ENCODE data around the gene FABP1.

Gene FABP1

DNA sequence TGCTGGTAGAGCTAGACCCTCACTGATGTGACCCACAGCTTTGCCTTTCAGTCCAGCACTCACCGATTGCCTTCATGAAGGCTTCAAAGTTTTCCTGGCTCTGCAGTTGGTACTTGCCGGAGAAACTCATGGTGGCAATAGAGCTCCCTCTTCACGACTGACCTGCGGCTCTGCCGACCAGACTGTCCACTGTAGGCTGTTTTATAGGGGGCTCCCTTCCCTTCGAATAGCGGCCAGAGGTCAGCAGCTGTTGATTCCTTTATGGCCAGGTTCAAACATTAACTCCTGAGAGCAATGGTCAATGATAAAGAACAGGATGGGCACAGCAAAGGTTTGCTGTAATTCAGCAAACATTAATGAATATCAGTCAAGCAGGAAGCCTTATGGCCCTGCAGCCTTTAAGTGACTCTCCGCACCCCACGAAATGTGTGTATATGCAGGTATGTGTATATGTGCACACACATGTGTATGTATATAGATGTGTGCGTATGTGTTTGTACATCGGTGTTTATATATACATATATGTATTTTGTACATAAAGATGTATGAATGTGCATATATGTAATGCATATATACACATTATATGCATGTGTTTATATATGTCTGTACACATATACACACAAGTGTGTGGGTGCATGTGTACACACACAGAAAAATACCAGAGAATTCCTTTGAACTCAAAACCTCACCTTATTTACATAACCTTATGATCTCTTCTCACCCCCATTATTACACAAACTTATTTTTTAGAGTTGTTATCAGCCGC lies at the start of gene FABP1:
Gene FABP1 (minus strand): TSS at position 175 of the 766 bp plus-strand sequence. CDS start 45 bp downstream, at position 130.
- DNase-seq, result no peak

DNA sequence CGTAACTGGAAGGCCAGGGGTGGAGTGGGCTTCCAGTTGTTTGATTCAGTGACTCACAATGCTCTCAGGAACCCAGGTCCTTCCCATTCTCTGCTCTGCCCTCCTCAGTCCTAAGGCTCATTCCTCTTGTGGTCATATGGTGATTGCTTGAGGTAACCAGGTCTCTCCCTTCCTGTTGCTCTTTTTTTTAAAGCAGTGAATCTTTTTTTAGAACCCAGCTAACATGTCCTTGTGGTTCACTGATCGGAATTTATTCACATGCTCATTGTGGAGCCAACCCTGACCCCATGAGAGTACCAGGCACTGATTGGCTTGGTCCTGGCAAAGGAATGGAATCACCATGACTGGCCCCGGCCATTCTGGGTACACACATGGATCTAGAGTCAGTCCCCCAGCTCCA lies 49.7 kb upstream of the FABP1 start:
- DNase-seq, result no peak

DNA sequence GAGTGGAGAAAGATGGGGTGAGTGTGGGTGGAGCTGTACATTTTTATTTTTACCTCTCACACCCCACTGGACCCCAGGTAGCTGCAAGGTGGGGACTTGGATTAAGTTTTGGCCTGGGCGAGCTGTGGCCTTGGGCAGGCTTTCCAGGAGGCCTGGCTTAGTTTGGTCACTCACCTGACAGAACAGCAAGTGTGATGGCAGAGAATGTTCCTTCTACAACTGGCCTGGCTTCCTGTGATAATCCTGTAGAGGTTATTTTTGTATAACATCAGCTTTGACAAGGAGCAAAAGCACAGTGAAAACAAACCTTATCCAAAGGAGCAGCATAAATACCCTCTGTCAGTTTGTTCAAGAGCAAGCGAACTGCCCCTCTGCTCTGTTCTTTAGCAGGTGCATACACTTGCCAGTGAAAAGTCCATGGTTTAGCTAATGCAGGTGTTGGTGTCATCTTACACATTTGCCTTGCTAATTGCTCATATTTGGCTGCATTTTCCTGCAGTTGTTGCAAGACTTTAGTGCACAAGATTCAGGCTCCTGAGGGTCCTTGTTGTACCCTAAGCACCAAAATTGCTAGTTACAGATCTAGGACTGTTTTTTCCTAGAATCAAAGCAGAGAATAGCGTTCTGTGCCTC lies 48.6 kb upstream of the FABP1 start:
- no peak for DNase-seq

DNA sequence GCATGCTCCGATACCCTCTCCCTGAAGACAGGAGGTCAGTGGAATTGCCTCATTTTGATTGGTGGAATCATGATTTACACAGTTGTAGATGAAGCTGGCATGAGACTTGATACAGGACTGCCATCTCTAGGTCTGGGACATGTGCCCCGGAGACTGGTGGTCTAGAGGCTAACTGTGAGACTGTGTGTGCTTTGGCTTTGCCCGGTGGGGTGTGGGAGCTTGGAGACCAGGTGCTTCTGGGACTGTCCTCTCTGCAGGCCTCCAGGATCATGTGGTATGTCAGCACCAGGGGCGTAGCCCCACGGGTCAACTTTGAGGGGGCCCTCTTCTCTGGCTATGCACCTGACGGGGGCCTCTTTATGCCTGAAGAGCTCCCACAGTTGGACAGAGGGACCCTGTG lies 45.0 kb upstream of the FABP1 start:
- no peak for DNase-seq

- no peak for DNase-seq
These were observed 44.1 kb upstream of the FABP1 start for GRCh38 chr2:88171966-88172365.

- no peak for DNase-seq
These were observed 42.6 kb upstream of the FABP1 start for GRCh38 chr2:88170472-88170892.

- no peak for DNase-seq
These were observed 40.5 kb upstream of the FABP1 start for GRCh38 chr2:88168386-88168785.

GRCh38 chr2:88167740-88168139 lies 39.9 kb upstream of the FABP1 start:
- no peak for DNase-seq

DNA sequence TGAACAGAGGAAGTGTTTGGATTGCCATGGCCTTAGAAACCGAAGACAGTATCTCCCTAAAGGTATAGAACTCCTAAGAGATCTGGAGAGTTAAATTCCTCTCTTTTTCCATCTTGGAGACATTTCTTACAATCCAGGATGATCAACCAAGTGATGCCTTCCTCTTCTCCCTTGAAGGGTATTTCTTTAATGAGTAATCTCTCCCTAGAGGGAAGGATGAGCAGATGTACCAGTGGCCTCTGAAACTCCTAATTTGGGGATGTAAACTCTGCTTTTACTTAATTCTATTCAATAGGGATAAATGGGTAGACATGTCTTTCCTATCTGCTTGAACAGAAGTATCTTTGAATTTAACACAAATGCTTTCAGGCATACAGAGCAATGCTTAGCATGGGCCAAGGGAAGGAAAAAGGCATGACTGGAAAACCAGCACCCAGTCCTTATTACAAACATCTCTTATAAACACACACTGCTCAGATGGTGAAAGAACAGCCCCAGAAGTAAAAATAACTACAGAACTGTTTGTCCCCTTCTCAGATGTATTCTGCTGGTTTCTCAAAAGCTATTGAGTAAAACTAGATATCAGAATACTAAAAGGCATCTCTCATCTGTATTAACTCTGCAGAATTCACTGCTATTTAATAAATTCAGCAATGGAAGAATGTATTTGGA lies 37.6 kb upstream of the FABP1 start:
- DNase-seq, result no peak

DNA sequence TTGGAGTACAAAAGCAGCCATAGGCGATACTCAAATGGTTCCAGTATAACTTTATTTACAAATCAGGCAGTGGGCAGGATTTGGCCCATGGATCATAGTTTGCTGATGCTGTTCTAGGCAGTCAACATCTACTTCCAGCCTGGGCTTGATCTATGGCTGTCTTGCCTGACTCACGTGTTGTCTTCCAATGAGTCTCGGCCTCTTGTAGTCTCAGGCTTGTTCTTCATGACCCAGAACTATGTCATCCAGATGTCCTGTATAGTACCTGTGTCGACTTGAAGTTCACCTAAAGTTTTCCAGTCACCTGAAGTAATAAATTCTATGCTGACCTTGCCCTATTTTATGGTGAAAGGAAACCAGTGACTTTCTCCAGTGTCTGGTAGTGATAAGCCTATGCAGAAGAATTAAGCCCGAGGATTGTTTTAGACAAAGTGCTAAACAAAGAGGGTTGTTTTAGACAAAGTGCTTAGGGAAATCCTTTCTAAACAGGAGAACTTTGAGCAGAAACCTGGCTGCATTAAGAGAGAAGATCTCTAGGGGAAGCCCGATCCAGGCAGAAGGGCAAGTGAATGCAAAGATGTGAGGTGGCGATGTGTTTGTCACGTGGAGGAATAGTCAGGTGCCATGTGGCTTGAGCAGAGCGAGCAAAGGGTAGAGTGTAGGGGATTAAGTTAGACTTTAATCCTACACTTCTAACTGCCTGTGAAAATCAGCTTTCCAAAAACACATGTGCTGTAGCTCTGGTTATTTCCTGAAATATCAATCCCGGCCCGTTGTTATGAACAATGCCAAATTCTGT lies 33.8 kb upstream of the FABP1 start:
- no peak for DNase-seq

DNA sequence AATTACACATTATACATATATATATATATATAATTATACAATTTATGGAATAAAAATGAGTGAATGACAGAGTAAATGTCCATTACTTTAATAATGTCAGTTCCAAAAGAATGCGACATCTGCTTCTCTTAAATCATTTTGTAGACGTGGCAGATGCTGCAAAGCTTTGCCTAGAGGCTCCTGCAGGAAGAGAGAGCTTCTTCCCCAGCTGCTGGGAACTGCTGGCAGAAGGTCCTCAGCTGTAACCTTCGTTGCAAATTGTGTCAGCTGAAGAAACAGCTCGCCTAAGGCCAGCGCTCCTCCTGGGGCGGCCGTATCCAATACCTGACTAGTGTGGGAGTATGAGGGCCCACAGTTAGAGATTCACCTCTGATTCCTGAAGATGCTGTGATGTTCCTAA lies 32.7 kb upstream of the FABP1 start:
- DNase-seq, result no peak

DNA sequence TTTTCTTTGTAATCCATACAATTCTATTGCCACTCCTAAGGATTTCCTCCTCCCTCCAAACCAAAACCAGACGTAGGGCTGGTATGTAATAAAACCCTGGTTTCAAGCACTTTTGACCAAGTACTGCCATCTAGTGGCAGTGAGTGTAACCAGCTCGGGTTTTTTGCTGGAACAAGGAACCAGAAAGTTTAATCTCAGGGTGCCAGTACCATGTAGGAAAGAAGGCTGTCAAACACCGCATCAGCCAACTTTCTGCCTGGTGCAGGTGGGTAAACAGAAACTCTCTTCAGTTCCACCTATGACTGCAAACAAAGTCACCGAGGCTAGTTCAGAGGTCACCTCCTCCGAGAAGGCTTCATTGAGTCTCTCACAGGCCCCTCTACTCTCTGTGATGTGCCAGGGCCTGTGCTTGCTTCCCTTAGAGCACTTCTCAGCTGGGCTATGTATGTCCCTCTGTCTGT lies 32.1 kb upstream of the FABP1 start:
- no peak for DNase-seq

DNA sequence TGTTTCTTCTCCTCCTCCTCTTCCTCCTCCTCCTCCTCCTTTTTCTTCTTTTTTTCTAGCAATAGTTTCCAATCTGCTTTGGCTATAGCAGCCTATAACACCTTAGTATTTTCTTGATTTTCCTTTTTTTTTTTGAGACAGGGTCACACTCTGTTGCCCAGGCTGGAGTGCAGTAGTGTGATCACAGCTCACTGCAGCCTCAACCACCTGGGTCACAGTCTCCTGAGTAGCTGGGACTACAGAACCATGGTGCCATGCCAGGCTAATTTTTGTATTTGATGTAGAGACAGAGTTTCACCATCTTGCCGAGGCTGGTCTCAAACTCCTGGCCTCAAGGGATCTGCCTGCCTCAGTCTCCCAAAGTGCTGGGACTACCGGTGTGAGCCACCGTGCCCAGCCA lies 31.6 kb upstream of the FABP1 start:
- no peak for DNase-seq

DNA sequence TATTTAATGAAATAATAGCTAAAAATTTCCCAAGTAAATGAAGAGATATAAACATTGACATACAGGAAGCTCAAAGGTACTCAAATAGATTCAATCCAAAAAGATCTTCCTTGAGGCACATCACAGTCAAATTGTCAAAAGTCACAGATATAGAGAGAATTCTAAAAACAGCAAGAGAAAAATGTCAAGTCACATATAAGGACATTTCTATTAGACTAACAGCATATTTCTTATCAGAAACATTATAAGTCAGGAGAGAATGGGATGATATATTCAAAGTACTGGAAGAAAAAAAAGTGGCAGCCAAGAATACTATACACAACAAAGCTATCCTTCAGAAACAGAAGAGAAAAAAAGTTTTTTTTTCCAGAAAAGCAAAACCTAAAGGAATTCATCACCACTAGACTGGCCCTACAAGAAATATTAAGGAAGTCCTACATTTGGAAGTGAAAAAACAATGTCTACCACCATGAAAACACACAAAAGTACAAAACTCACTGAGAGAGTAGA lies 21.1 kb upstream of the FABP1 start:
- no peak for DNase-seq

DNA sequence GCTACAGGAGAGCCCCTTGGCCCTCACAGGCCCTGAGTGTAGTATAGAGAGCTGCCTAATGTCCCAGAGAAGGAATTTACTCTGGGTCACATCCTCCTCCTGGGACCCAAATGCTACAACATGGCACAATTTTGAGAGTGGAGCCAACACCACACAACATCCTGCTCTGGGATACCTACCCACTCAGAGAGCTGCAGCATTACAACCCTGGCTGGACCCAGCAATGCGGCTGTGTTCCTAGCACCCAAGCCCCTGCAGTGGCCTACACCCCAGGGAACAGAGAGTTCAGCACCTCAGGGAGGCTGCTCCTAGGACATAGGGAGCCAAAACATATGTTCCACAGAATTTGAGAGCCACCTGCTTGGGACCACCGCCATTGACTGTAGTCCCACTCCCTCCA lies 19.3 kb upstream of the FABP1 start:
- DNase-seq, result no peak

- no peak for DNase-seq
These were observed 18.7 kb upstream of the FABP1 start for GRCh38 chr2:88146590-88146989.

DNA sequence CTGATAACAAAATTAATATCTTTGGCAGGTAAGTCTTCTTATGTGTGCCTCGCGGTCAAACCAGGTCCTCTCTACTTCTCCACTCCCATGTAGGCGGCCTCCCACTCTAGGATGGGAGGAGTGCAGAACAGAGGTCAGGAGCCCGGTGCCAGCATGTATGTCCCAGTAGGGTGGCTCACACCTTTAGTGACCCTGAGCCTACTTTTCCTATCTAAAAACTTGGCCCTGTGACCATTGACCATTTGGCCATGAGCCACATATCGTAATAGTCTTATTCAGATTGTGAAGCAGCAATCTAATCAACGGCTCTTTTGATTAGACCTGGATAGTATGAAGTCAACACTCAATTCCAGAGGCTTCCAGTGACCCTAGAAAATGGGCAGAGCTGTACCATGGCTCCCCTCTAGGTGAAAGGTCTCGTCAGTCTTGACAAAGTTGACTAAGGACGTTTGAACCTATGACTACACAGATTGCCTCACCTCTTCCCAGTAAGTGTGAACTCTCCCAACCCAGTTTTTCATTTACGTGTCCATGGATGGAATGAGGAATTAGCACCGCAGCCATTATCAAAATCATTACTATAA lies 17.1 kb upstream of the FABP1 start:
- DNase-seq, result no peak

DNA sequence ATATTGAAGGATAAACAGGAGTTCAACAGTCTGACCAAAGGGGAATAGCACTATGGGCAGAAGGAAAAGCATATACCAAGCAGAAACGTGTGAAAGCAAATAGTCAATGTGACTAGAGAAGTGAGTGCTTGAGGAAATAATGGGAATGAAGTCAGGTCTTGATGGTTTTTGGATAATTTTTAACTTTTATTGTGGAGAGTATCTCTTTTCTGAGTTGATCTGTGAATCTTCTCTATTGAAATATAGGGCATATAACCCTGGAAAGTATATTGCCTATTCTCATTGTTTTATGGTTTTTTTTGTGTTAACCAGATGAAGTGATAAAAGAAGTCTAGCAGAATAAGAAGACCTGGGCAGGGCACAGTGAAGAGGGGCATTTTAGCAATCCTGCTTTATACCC lies 16.4 kb upstream of the FABP1 start:
- no peak for DNase-seq

- no peak for DNase-seq
These were observed 14.1 kb upstream of the FABP1 start for GRCh38 chr2:88141952-88142351.

- no peak for DNase-seq
These were observed 11.9 kb upstream of the FABP1 start for GRCh38 chr2:88139804-88140203.

DNA sequence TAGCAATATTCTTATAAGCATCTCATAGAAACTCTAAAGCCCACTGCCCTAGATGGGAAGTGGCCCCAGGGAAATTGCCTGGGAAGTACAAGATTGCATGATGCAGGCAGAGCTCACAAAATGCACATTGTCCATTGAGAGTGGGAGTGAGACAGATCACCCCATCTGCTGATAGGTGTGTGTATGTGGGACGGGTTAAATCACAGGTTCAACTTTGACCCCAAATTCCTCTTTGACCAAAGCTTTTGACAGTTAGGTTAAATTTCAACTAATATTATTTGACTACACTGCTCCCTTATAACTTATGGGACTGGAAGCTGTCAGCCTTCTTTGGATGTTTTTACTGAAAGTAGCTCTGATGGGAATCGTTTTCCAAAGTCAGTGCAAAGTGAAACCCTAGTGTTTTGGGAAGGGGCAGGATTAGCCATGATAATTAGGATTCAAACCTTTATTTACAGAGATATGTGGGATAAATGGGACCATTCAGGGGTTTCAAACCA lies 11.4 kb upstream of the FABP1 start:
- DNase-seq, result no peak

DNA sequence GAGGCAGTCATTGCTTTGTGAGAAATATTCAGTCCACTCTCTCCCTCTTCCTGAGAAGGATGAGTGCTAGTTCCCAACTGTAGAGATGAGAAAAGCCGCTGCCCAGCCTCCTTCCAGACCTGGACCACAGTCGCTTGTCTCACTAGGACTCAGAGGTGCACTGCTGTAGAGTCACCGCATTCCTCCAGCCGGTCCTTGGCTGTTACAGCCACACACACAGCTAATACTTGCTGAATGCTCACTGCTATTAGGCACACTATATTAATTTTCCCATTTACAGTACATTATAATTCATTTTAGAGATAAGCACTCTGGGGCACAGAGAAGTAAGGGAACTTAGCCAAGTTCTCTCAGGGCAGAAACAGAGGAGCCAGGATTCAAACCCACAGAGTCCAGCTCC lies 10.0 kb upstream of the FABP1 start:
- no peak for DNase-seq

Data from NCI-H510A (cell line).